Muscle layer of duodenum (tissue), 2 donors: Measurements from ENCODE around the gene PTPRA.
A peak's percentile ranks its signal among the peaks of the same experiment; 100 is the strongest.

ENCODE experiments used
- H3K27ac ChIP-seq: one replicate; pipeline ENCODE4 v1.7.0; 2013; ENCODE audit warnings: mild to moderate bottlenecking, low read length
- H3K27me3 ChIP-seq: one replicate; pipeline ENCODE4 v1.7.0; 2013; ENCODE audit warnings: low read depth, mild to moderate bottlenecking, control low read depth, low read length
- H3K36me3 ChIP-seq, 2 donors: one replicate each; pipeline ENCODE4 v1.7.0; 2013; ENCODE audit warnings: low read length in 2 of 2, control low read depth in 1 of 2, mild to moderate bottlenecking in 1 of 2; ENCODE audit not compliant: insufficient read depth in 2 of 2, control insufficient read depth in 1 of 2
- H3K4me1 ChIP-seq, 2 donors: one replicate each; pipeline ENCODE4 v1.7.0; 2013; ENCODE audit warnings: low read length in 2 of 2, mild to moderate bottlenecking in 2 of 2, control low read depth in 1 of 2, moderate library complexity in 1 of 2; ENCODE audit not compliant: insufficient read depth in 2 of 2, control insufficient read depth in 1 of 2
- H3K4me3 ChIP-seq, 2 donors: one replicate each; pipeline ENCODE4 v1.7.0; 2013; ENCODE audit warnings: low read length in 2 of 2, low read depth in 1 of 2, mild to moderate bottlenecking in 1 of 2
- H3K9me3 ChIP-seq, 2 donors: one replicate each; pipeline ENCODE4 v1.7.0; 2013; ENCODE audit warnings: low read length in 2 of 2, control low read depth in 1 of 2, mild to moderate bottlenecking in 1 of 2; ENCODE audit not compliant: control insufficient read depth in 1 of 2
- donor health status: healthy.

The PTPRA gene

GRCh38 chr20:2874456-2874855, 1.2 kb downstream of the PTPRA start:
- Histone ChIP-seq H3K27ac (no peak overlapping the region), H3K9me3 (no peaks in the 10 kb centered on the region), H3K27me3 (no peaks in the 10 kb centered on the region), H3K4me3 (peak overlapping the region; percentile 81 to 94), H3K4me1 (peaks cover 9 to 37% of the 10 kb centered on the region in 2 donors), H3K36me3 (no peaks in the 10 kb centered on the region)

GRCh38 chr20:2875690-2876203, 2.5 kb downstream of the PTPRA start:
- Histone ChIP-seq H3K36me3 (no peaks in the 10 kb centered on the region), H3K4me3 (no peak overlapping the region), H3K4me1 (peaks cover 12 to 41% of the 10 kb centered on the region in 2 donors), H3K9me3 (no peaks in the 10 kb centered on the region), H3K27me3 (no peaks in the 10 kb centered on the region), H3K27ac (no peak overlapping the region)

- Histone ChIP-seq H3K27me3 (no peaks in the 10 kb centered on the region), H3K4me3 (no peak overlapping the region), H3K4me1 (peaks cover 12 to 29% of the 10 kb centered on the region in 2 donors), H3K36me3 (no peaks in the 10 kb centered on the region), H3K9me3 (no peaks in the 10 kb centered on the region), H3K27ac (no peak overlapping the region)
Observed at GRCh38 chr20:2878515-2878914, 5.2 kb downstream of the PTPRA start.

GRCh38 chr20:2879146-2879545, 5.9 kb downstream of the PTPRA start:
- Histone ChIP-seq H3K9me3 (no peaks in the 10 kb centered on the region), H3K36me3 (no peaks in the 10 kb centered on the region), H3K27ac (no peak overlapping the region), H3K4me3 (no peak overlapping the region), H3K4me1 (peaks cover 12 to 29% of the 10 kb centered on the region in 2 donors), H3K27me3 (no peaks in the 10 kb centered on the region)

- no peak overlapping the region for H3K4me3 ChIP-seq
- H3K9me3 ChIP-seq: no peaks in the 10 kb centered on the region
- H3K4me1 ChIP-seq: peaks cover 7 to 15% of the 10 kb centered on the region in 2 donors
- H3K36me3 ChIP-seq: no peaks in the 10 kb centered on the region
- H3K27ac ChIP-seq: no peak overlapping the region
- no peaks in the 10 kb centered on the region for H3K27me3 ChIP-seq
Observed at GRCh38 chr20:2880650-2881049, 7.4 kb downstream of the PTPRA start.

- no peak overlapping the region for H3K4me3 ChIP-seq
- no peak overlapping the region for H3K27ac ChIP-seq
- no peaks in the 10 kb centered on the region for H3K27me3 ChIP-seq
- H3K36me3 ChIP-seq: no peaks in the 10 kb centered on the region
- no peaks in the 10 kb centered on the region for H3K9me3 ChIP-seq
- H3K4me1 ChIP-seq: peaks cover 3 to 8% of the 10 kb centered on the region in 2 donors
Observed at GRCh38 chr20:2883726-2884637, 10.7 kb downstream of the PTPRA start.

DNA sequence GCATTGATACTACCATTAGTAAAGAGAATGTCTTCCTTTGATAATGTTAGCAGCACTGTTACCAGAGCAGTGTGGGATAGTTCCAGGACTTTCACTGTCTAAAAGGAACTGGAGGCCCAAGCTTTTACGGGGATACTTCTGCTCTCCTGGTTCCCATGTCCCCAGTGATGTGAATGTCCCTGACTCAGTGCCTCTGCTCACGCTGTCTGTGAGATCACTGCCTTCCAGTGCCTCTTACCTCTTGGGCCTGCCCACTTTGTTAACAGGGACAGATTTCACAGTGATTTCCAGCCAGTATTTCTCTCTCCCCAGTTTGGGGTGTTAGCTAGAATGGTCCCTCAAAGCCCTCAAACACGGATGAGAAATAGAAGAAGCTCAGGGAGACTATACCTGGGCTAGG, 14.4 kb downstream of the PTPRA start:
- Histone ChIP-seq H3K4me1 (no peaks in the 10 kb centered on the region), H3K27ac (no peak overlapping the region), H3K36me3 (no peaks in the 10 kb centered on the region), H3K4me3 (no peak overlapping the region), H3K9me3 (no peaks in the 10 kb centered on the region), H3K27me3 (no peaks in the 10 kb centered on the region)

DNA sequence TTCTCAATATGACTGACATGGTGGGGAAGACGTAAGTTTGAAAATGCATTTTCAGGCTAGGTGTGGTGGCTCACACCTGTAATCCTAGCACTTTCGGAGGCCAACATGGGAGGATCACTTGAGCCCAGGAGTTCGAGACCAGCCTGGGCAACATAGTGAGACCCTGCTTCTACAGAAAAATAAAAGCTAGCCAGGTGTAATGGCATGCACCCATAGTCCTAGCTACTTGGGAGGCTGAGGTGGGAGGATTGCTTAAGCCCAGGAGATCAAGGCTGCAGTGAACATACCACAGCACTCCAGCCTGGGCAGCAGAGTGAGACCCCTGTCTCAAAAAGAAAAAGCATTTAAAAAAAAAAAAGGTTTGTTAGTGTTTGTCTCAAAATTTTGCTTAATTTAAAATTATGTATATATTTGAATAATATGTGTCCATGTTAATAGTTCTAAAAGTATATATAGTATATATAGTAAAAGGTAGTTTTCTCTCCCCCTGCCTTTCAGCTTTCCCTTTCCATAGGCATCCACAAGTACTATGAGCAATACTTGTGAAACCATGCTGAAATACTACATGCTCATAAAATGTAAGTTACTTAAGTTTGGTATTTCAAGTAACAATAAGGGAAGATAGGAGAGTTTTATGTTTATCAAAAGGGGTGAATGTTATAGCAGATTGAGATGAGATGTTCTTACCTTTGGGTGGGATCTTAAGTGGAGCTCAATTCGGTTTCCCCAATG, 15.1 kb downstream of the PTPRA start:
- Histone ChIP-seq H3K9me3 (no peaks in the 10 kb centered on the region), H3K4me1 (no peaks in the 10 kb centered on the region), H3K27me3 (no peaks in the 10 kb centered on the region), H3K36me3 (no peaks in the 10 kb centered on the region), H3K4me3 (no peak overlapping the region), H3K27ac (no peak overlapping the region)

DNA sequence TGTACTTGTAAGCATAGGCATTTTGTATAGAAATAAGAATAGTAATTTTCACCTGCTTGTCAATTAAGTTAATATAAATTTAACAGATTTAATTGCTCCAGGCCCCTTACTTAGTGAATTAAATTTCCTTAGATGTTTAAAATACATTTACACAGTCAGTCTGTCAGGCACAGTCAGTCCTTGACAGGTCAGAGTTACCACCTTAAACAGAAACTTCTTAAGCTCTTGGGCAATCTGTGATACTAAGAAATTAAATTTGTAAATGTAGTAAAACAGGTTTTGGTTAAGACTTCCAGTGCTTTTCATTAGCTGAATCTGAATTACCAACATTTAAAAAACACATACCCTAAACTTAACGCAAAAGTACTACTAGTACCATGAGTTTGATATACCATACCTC, 15.9 kb downstream of the PTPRA start:
- Histone ChIP-seq H3K27me3 (no peaks in the 10 kb centered on the region), H3K36me3 (no peaks in the 10 kb centered on the region), H3K4me1 (no peaks in the 10 kb centered on the region), H3K27ac (no peak overlapping the region), H3K4me3 (no peak overlapping the region), H3K9me3 (no peaks in the 10 kb centered on the region)

DNA sequence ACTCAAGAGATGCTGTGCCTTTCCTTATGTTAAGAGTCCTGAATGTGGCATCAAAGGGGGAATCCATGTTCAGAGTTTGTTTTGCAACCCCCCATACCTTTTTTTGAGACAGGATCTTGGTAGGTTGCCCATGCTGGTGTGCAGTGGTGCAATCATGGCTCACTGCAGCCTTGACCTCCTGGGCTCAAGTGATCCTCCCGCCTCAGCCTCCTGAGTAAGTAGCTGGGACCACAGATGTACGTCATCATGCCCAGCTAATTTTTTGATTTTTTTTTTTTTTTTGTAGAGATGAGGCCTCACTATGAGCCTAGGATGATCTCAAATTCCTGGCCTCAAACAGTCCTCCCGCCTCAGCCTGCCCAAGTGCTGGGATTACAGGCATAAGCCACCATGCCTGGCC, 16.5 kb downstream of the PTPRA start:
- H3K9me3 ChIP-seq: no peaks in the 10 kb centered on the region
- no peak overlapping the region for H3K27ac ChIP-seq
- no peaks in the 10 kb centered on the region for H3K4me1 ChIP-seq
- H3K4me3 ChIP-seq: no peak overlapping the region
- H3K27me3 ChIP-seq: no peaks in the 10 kb centered on the region
- H3K36me3 ChIP-seq: no peaks in the 10 kb centered on the region

GRCh38 chr20:2890742-2891141, 17.5 kb downstream of the PTPRA start:
- Histone ChIP-seq H3K4me3 (no peak overlapping the region), H3K27me3 (no peaks in the 10 kb centered on the region)

More at GRCh38 chr20:2890742-2891141, 17.5 kb downstream of the PTPRA start:
- no peaks in the 10 kb centered on the region for H3K9me3 ChIP-seq
- no peaks in the 10 kb centered on the region for H3K36me3 ChIP-seq
- H3K4me1 ChIP-seq: no peaks in the 10 kb centered on the region
- no peak overlapping the region for H3K27ac ChIP-seq
